Measurements from ENCODE around the gene LTBP1.

The LTBP1 gene

GRCh38 chr2:33265584-33266338 lies 319.0 kb downstream of the LTBP1 start:
- intact Hi-C loops (cut with DNase I; ENCODE audit: low total_unique reads), result no loop called here
- Histone ChIP-seq H3K4me3 (no peak overlapping the region), H3K9me3 (no peaks in the 10 kb centered on the region), H3K27ac (peak overlapping the region; percentile 90 to 92), H3K4me1 (peaks cover 0 to 64% (median 18%) of the 10 kb centered on the region in 4 donors), H3K36me3 (peaks cover 27 to 43% (median 36%) of the 10 kb centered on the region in 3 donors), H3K27me3 (no peaks in the 10 kb centered on the region)
- DNase-seq, result no peak
- TF ChIP-seq CTCF (IDR thresholded peaks at IDR 0.05), result no peak

DNA sequence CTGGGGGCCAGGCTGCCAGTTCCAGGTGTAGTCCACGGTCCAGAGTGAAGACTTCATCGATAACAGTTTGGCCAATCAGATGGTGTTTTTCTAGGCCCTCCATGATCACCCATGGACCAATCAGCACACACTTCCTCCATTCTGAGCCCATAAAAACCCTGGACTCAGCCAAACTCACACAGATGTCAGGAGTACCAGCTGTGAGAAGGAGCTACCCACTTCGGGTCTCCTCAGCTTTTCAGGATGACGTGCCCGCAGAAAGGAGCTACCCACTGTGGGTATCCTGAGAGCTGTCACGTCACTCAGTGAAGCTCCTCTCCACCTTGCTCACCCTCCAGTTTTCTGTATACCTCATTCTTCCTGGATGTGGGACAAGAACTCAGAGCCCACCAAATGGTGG lies 319.7 kb downstream of the LTBP1 start:
- Histone ChIP-seq H3K9me3 (no peaks in the 10 kb centered on the region), H3K4me1 (peaks cover 0 to 63% (median 18%) of the 10 kb centered on the region in 4 donors), H3K4me3 (no peak overlapping the region), H3K36me3 (peaks cover 27 to 43% (median 36%) of the 10 kb centered on the region in 3 donors), H3K27ac (peak overlapping the region; percentile 90 to 92), H3K27me3 (no peaks in the 10 kb centered on the region)
- no peak for TF ChIP-seq CTCF (IDR thresholded peaks at IDR 0.05)
- intact Hi-C loops (cut with DNase I; ENCODE audit: low total_unique reads), result no loop called here
- DNase-seq, result no peak

- Histone ChIP-seq H3K4me1 (peaks cover 0 to 57% (median 18%) of the 10 kb centered on the region in 4 donors), H3K27me3 (no peaks in the 10 kb centered on the region), H3K4me3 (no peak overlapping the region), H3K36me3 (peaks cover 27 to 43% (median 36%) of the 10 kb centered on the region in 3 donors), H3K27ac (peak overlapping the region; percentile 90 to 92), H3K9me3 (no peaks in the 10 kb centered on the region)
- intact Hi-C loops (cut with DNase I; ENCODE audit: low total_unique reads), result no loop called here
- no peak for DNase-seq
- no peak for TF ChIP-seq CTCF (IDR thresholded peaks at IDR 0.05)
These were observed 320.3 kb downstream of the LTBP1 start for GRCh38 chr2:33267043-33267442.

DNA sequence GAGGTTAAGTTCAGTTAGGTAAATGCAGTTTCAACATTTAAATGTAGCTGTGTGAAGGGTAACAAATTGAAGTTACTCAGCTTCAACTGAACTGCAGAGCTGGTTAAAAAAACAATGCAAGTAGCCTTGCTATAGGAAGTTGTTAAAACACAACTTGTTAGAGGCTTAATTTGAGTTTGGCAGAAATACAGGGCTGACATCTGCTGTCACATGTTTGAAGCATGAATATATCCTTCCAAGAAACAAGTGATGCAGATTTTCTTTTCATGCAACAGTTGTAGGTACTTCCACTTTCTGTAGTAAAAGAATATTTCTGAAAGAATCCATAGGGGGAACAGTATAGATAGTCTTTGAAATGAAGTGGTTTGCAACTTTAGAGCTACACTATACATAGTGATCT lies 321.0 kb downstream of the LTBP1 start:
- Histone ChIP-seq H3K4me1 (peaks cover 0 to 56% (median 18%) of the 10 kb centered on the region in 4 donors), H3K27me3 (no peaks in the 10 kb centered on the region), H3K9me3 (no peaks in the 10 kb centered on the region), H3K27ac (peak overlapping the region; percentile 90 to 92), H3K36me3 (peaks cover 27 to 43% (median 34%) of the 10 kb centered on the region in 3 donors), H3K4me3 (no peak overlapping the region)
- intact Hi-C loops (cut with DNase I; ENCODE audit: low total_unique reads), result no loop called here
- TF ChIP-seq CTCF (IDR thresholded peaks at IDR 0.05), result no peak
- DNase-seq, result no peak

GRCh38 chr2:33268246-33268831 lies 321.6 kb downstream of the LTBP1 start:
- H3K27me3 ChIP-seq, result no peaks in the 10 kb centered on the region
- H3K9me3 ChIP-seq, result no peaks in the 10 kb centered on the region
- peaks cover 0 to 59% (median 18%) of the 10 kb centered on the region in 4 donors for H3K4me1 ChIP-seq
- H3K4me3 ChIP-seq, result no peak overlapping the region
- H3K27ac ChIP-seq, result peak overlapping the region; percentile 90 to 92
- intact Hi-C loops (cut with DNase I; ENCODE audit: low total_unique reads), result no loop called here
- peaks cover 22 to 38% (median 30%) of the 10 kb centered on the region in 3 donors for H3K36me3 ChIP-seq
- TF ChIP-seq CTCF (IDR thresholded peaks at IDR 0.05), result no peak
- no peak for DNase-seq
